ENCODE measurements around the gene CPNE2.

CPNE2 gene

DNA sequence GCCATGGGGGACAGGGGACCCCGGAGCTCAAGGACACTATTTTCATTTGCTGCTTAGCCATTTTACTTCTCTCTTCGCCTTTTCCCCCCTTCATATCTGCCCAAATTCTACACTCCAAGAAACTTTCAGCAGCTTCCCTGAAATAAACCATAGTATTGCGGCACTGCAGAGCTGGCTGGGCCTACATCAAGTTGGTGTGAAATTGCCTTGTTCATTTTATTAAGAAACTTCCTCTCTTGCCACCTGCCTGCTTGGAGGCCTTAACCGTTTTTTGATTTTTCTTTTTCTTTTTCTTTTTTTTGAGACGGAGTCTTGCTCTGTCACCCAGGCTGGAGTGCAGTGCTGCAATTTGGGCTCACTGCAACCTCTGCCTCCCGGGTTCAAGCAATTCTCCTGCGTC, 7.4 kb upstream of the CPNE2 start:
- Histone ChIP-seq H3K9me3 (ENCODE audit: control insufficient read depth, insufficient read depth, low read length) (no peaks in the 10 kb centered on the region), H3K36me3 (ENCODE audit: control insufficient read depth, insufficient read depth, low read length) (no peaks in the 10 kb centered on the region), H3K27ac (ENCODE audit: low read length) (no peak overlapping the region), H3K4me3 (ENCODE audit: low read length) (no peak overlapping the region), H3K27me3 (ENCODE audit: control insufficient read depth, insufficient read depth, low read length) (no peaks in the 10 kb centered on the region), H3K4me1 (ENCODE audit: control insufficient read depth, insufficient read depth, low read length) (no peaks in the 10 kb centered on the region)
- DNase-seq (ENCODE audit: low read depth, low spot score), result no peak
- WGBS (ENCODE audit: insufficient coverage, insufficient read length), result no CpG with 5 or more reads among the region's 7 CpGs

DNA sequence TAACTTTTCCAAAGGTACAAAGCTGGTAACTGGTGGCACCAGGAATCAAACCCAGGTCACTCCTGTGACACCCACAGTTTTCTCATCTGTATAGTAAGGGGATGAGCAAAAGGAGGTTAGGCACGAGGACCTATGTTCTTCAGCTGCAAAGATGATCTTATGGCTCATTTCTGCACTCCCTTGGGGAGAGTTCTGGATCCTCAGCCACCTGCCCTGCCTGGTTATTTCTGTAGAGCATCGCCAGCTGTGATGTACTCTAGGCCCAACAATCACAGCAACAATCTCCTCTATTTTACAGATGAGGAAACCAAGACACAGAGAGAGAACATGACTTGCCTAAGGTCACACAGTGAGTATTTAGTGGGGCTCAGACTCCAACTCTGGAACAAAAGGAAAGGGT, 5.4 kb upstream of the CPNE2 start:
- Histone ChIP-seq H3K27me3 (ENCODE audit: control insufficient read depth, insufficient read depth, low read length) (no peaks in the 10 kb centered on the region), H3K36me3 (ENCODE audit: control insufficient read depth, insufficient read depth, low read length) (no peaks in the 10 kb centered on the region), H3K4me1 (ENCODE audit: control insufficient read depth, insufficient read depth, low read length) (no peaks in the 10 kb centered on the region), H3K9me3 (ENCODE audit: control insufficient read depth, insufficient read depth, low read length) (no peaks in the 10 kb centered on the region), H3K4me3 (ENCODE audit: low read length) (no peak overlapping the region), H3K27ac (ENCODE audit: low read length) (no peak overlapping the region)
- no CpG with 5 or more reads among the region's 2 CpGs for WGBS (ENCODE audit: insufficient coverage, insufficient read length)
- DNase-seq (ENCODE audit: low read depth, low spot score), result no peak

DNA sequence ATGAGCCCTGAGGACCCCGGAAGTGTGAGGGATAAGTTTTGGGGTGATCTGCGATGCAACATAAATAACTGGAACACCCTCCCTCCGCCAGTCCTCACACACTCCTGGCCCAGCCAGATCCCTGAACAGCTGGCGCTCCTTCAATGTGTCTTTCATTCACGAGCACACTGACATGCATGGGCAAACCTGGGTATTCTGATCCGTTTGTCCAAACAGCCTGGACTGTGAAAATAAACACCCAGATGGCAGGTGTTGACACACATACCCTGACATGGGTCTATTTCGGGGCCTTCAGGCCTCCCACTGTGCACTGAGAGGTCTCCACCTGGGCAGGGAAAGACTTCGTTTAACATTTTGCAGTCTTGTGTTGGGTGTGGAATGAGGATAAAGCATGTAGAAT, 3.0 kb upstream of the CPNE2 start:
- Histone ChIP-seq H3K4me3 (ENCODE audit: low read length) (no peak overlapping the region), H3K9me3 (ENCODE audit: control insufficient read depth, insufficient read depth, low read length) (no peaks in the 10 kb centered on the region), H3K36me3 (ENCODE audit: control insufficient read depth, insufficient read depth, low read length) (no peaks in the 10 kb centered on the region), H3K4me1 (ENCODE audit: control insufficient read depth, insufficient read depth, low read length) (no peaks in the 10 kb centered on the region), H3K27ac (ENCODE audit: low read length) (no peak overlapping the region), H3K27me3 (ENCODE audit: control insufficient read depth, insufficient read depth, low read length) (no peaks in the 10 kb centered on the region)
- WGBS (ENCODE audit: insufficient coverage, insufficient read length), result no CpG with 5 or more reads among the region's 8 CpGs
- DNase-seq (ENCODE audit: low read depth, low spot score), result no peak

DNA sequence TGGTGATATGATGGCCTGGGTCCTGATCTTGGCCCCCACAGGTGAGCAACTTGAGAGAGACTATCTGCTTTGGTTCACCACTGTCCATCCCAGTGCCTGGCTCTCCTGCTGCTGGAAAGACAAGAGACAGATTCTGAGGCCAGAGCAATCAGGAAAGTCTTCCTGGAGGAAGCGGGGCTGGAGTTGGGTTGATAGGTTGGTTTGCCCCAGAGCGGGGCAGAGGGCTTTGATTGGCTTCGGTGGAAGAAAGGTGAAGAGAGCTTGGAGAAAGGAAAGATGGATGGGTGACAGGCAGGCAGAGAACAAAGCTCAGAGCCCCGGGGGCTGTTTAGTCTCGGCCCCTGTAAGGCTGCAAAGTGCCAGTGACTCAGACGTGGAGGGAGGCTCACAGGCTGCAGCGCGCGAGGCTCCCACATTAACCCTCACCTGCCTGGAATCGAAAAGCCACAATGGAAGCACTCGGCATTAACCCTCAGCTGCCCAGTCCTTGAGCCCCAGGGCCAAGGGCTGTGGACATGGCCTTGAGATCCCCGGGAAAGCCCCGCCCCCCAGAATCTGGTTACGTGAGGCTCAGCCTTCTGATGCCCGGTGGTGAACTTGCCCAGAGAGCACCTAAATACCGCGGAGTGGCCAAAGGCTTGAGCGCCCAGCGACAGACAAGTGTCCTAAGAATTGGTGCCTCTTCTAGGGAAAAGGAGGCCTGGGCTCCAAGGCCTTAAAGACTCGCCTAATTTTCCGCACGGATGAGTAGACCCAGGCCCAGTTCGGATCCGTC, 996 bp upstream of the CPNE2 start:
- Histone ChIP-seq H3K27ac (ENCODE audit: low read length) (no peak overlapping the region), H3K4me1 (ENCODE audit: control insufficient read depth, insufficient read depth, low read length) (no peaks in the 10 kb centered on the region), H3K36me3 (ENCODE audit: control insufficient read depth, insufficient read depth, low read length) (no peaks in the 10 kb centered on the region), H3K27me3 (ENCODE audit: control insufficient read depth, insufficient read depth, low read length) (no peaks in the 10 kb centered on the region), H3K9me3 (ENCODE audit: control insufficient read depth, insufficient read depth, low read length) (no peaks in the 10 kb centered on the region), H3K4me3 (ENCODE audit: low read length) (peak overlapping the region; percentile 93; the same call in 1 of the 2 replicates)
- WGBS (ENCODE audit: insufficient coverage, insufficient read length), result no CpG with 5 or more reads among the region's 24 CpGs
- DNase-seq (ENCODE audit: low read depth, low spot score), result peak; percentile 43

DNA sequence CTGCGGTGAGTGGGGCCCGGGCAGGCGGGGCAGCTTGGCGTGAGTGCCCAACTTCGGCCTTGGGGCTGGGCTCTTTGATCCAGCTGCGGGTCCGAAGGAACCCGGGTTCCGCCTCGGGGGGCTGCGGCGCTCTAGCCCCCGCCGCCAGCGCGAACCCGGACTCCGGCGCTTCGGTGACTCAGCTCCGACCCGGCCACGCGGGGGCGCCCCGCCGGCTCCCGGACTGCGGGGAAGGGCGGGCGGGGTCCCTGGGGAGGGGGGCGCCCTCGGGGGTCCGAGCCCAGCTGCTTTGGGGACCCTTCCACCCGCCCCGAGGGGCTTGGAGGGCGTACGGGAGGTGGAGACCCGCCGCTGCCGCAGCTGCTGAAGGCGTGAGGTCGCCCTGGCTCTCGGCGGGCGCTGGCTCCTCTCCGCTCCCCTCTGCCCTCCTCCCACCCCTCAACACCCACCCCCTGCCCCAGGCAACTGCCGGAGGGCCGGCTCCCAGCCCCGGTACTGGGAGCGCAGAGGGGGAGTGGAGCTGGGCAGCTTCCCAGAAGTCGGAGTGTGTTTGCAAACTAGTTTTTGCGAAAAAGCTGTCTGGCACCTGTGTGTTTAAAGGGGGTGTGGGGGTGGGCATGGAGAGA, 516 bp downstream of the CPNE2 start:
- H3K4me3 ChIP-seq (ENCODE audit: low read length), result peak overlapping the region; percentile 93
- no peaks in the 10 kb centered on the region for H3K9me3 ChIP-seq (ENCODE audit: control insufficient read depth, insufficient read depth, low read length)
- no peak for DNase-seq (ENCODE audit: low read depth, low spot score)
- H3K27me3 ChIP-seq (ENCODE audit: control insufficient read depth, insufficient read depth, low read length), result no peaks in the 10 kb centered on the region
- H3K4me1 ChIP-seq (ENCODE audit: control insufficient read depth, insufficient read depth, low read length), result no peaks in the 10 kb centered on the region
- H3K27ac ChIP-seq (ENCODE audit: low read length), result no peak overlapping the region
- no peaks in the 10 kb centered on the region for H3K36me3 ChIP-seq (ENCODE audit: control insufficient read depth, insufficient read depth, low read length)
- WGBS (ENCODE audit: insufficient coverage, insufficient read length), result no CpG with 5 or more reads among the region's 53 CpGs

DNA sequence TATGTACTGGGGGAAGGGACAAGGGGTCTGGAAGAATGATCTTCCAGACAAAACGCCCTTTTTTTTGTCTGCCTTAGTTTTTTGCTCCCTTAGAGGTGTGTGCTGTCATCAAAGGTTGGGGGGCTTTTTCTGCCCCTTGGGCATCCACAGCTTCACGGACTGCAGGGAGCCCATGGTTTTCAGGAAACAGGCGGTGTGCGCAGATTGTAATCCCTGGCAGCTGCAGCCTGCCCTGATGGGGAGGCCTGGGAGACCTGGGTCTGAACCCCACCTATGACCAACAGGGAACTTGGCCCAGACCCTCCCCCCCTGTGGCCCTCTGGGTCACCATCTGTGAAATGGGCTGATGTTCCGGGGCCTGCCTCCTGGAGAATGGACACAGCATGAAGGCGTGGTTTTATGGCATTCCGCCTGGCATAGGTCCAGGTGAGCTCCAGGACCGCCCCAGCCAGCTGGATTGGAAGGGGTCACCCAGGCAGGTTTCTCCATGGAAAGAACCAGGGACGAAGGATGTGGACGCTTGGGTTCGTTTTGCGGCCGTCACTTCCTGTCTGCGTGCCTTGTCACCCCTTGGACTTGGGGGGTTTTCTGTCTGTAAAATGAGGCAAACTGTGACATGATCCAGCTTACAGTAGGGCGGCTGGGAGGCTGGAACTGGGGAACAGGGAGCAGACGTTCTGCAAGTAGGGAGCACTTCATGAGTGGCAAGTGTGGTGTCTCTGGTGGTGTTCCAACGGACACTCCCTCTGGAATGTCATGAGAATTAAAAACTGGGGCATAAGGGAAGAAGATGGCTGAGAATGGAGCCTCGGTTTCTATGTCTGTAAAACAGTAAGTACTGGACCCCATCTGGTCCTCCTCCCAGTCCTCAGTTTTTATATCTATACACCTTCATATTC, 1.5 kb downstream of the CPNE2 start:
- no peaks in the 10 kb centered on the region for H3K4me1 ChIP-seq (ENCODE audit: control insufficient read depth, insufficient read depth, low read length)
- no CpG with 5 or more reads among the region's 18 CpGs for WGBS (ENCODE audit: insufficient coverage, insufficient read length)
- H3K4me3 ChIP-seq (ENCODE audit: low read length), result no peak overlapping the region
- H3K27ac ChIP-seq (ENCODE audit: low read length), result no peak overlapping the region
- H3K36me3 ChIP-seq (ENCODE audit: control insufficient read depth, insufficient read depth, low read length), result no peaks in the 10 kb centered on the region
- no peaks in the 10 kb centered on the region for H3K27me3 ChIP-seq (ENCODE audit: control insufficient read depth, insufficient read depth, low read length)
- no peaks in the 10 kb centered on the region for H3K9me3 ChIP-seq (ENCODE audit: control insufficient read depth, insufficient read depth, low read length)
- no peak for DNase-seq (ENCODE audit: low read depth, low spot score)

DNA sequence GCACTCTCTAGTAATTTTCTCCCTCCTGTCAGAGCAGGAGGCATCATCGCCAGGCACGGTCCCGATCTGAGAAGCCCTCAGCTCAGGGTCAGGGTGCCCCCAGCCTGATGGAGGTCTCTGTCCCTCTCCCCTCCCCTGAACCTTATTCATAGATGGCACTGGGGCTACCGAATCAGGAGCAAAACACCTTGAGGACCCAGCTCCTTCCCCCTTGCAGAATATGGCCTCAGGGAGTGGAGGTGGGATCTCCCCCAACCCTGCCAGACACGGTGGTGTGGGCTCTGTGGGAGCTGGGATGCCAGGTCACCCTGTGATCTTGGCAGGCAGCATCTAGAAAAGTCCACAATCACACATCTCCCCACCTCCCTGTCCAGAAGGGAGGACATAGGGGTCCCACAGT, 2.5 kb downstream of the CPNE2 start:
- no peaks in the 10 kb centered on the region for H3K4me1 ChIP-seq (ENCODE audit: control insufficient read depth, insufficient read depth, low read length)
- no peak for DNase-seq (ENCODE audit: low read depth, low spot score)
- no peaks in the 10 kb centered on the region for H3K36me3 ChIP-seq (ENCODE audit: control insufficient read depth, insufficient read depth, low read length)
- H3K4me3 ChIP-seq (ENCODE audit: low read length), result no peak overlapping the region
- no peak overlapping the region for H3K27ac ChIP-seq (ENCODE audit: low read length)
- no CpG with 5 or more reads among the region's 5 CpGs for WGBS (ENCODE audit: insufficient coverage, insufficient read length)
- no peaks in the 10 kb centered on the region for H3K9me3 ChIP-seq (ENCODE audit: control insufficient read depth, insufficient read depth, low read length)
- no peaks in the 10 kb centered on the region for H3K27me3 ChIP-seq (ENCODE audit: control insufficient read depth, insufficient read depth, low read length)

DNA sequence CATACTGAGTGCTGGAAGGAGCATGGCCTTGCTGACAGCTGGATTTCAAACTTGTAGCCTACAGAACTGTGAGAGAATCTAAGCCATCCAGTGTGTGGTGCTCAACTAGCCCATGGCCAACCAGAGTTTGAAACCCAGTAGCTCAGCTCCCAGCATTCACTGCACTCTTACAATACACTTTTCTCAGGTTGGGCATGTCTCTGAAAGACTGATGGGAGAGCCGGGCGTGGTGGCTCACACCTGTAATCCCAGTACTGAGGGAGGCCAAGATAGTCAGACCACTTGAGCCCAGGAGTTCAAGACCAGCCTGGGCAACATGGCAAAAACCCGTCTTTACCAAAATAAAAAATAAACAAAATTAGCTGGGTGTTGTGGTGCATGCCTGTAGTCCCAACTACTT, 3.8 kb downstream of the CPNE2 start:
- WGBS (ENCODE audit: insufficient coverage, insufficient read length), result no CpG with 5 or more reads among the region's 3 CpGs

DNA sequence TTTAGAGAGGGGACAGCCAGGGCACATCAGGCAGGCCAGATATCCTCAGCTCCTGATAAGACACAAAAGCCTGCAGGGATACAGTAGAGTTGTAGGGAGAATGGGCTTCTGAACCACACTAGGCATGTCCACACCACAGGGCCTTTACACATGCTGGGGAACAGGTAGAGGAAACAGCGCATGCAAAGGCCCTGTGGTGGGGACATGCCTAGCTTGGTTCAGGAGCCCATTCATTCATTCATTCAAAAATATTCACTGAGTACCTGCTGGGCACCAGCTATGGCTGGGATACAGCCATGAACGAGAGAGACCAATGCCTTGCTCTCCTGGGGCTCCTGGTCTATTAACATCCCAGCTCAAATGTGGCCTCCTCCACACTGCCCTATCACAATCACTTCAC, 4.4 kb downstream of the CPNE2 start:
- Histone ChIP-seq H3K36me3 (ENCODE audit: control insufficient read depth, insufficient read depth, low read length) (no peaks in the 10 kb centered on the region), H3K4me1 (ENCODE audit: control insufficient read depth, insufficient read depth, low read length) (no peaks in the 10 kb centered on the region), H3K27ac (ENCODE audit: low read length) (no peak overlapping the region), H3K9me3 (ENCODE audit: control insufficient read depth, insufficient read depth, low read length) (no peaks in the 10 kb centered on the region), H3K4me3 (ENCODE audit: low read length) (no peak overlapping the region), H3K27me3 (ENCODE audit: control insufficient read depth, insufficient read depth, low read length) (no peaks in the 10 kb centered on the region)
- WGBS (ENCODE audit: insufficient coverage, insufficient read length), result no CpG with 5 or more reads among the region's 2 CpGs
- DNase-seq (ENCODE audit: low read depth, low spot score), result no peak

More for the DNA sequence above, 3.8 kb downstream of the CPNE2 start:
- no peaks in the 10 kb centered on the region for H3K9me3 ChIP-seq (ENCODE audit: control insufficient read depth, insufficient read depth, low read length)
- no peaks in the 10 kb centered on the region for H3K27me3 ChIP-seq (ENCODE audit: control insufficient read depth, insufficient read depth, low read length)
- no peak overlapping the region for H3K4me3 ChIP-seq (ENCODE audit: low read length)
- DNase-seq (ENCODE audit: low read depth, low spot score), result no peak
- no peaks in the 10 kb centered on the region for H3K36me3 ChIP-seq (ENCODE audit: control insufficient read depth, insufficient read depth, low read length)
- no peak overlapping the region for H3K27ac ChIP-seq (ENCODE audit: low read length)
- H3K4me1 ChIP-seq (ENCODE audit: control insufficient read depth, insufficient read depth, low read length), result no peaks in the 10 kb centered on the region

DNA sequence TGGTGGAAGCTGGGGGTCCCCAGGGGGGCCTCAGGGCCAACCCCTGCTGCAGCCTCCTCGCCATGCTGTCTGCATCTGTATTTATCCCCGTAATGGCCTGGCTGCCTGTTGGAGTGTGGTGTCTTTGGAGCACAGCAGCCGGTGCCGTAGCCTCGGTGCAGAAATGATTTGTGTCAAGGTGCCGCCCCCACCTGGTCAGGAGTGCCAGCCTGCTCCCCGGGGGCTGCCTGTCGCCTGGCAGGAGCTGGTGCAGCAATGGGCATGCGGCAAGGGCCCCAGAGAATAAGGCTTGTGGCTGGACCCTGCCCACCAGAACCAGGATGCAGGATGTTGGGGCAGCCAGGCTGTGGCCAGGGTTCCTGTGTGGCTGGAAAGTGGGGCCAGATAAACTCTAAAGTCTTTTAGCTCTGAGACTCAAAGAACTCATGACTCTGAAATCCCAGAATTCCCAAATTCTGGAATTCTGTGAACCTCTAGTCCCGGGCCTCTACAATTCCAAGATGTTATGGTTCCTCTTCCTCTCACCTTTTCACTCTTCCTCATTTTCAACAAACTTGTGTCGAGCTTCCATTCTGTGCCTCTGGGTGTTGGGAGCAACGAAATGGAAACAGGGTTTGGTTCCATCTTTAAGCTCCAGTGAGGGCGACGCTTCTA, 5.9 kb downstream of the CPNE2 start:
- no peaks in the 10 kb centered on the region for H3K36me3 ChIP-seq (ENCODE audit: control insufficient read depth, insufficient read depth, low read length)
- WGBS (ENCODE audit: insufficient coverage, insufficient read length), result no CpG with 5 or more reads among the region's 14 CpGs
- H3K9me3 ChIP-seq (ENCODE audit: control insufficient read depth, insufficient read depth, low read length), result no peaks in the 10 kb centered on the region
- H3K27me3 ChIP-seq (ENCODE audit: control insufficient read depth, insufficient read depth, low read length), result no peaks in the 10 kb centered on the region
- H3K4me3 ChIP-seq (ENCODE audit: low read length), result no peak overlapping the region
- no peak for DNase-seq (ENCODE audit: low read depth, low spot score)
- H3K27ac ChIP-seq (ENCODE audit: low read length), result no peak overlapping the region
- H3K4me1 ChIP-seq (ENCODE audit: control insufficient read depth, insufficient read depth, low read length), result no peaks in the 10 kb centered on the region
